H1 (cell line): ENCODE results near the gene MAPK14.

Experiments
- BACH1 ChIP-seq: IDR thresholded peaks from 2 replicates; pipeline ENCODE4 v1.6.1; 2012; ENCODE audit warnings: low read length, improper control_type of control experiment
- CHD2 ChIP-seq: IDR thresholded peaks from 2 replicates; pipeline ENCODE4 v1.6.1; 2012; ENCODE audit warnings: low read length, improper control_type of control experiment
- CTCF ChIP-seq, 3 experiments: IDR thresholded peaks; 1 replicate in 2 of 3; 2 replicates in 1 of 3; pipeline versions ENCODE4 v1.5.1 to v1.6.1; 2011; ENCODE audit warnings: low read length in 3 of 3, mild to moderate bottlenecking in 3 of 3, inconsistent platforms in 2 of 3, low read depth in 1 of 3, moderate library complexity in 1 of 3; ENCODE audit not compliant: insufficient read depth in 1 of 3; ENCODE audit errors: control extremely low read depth in 1 of 3
- EZH2 ChIP-seq: fragments of 200-600 bp; sonication (generic); IDR thresholded peaks from 2 replicates; pipeline ENCODE4 v1.7.1; 2012; ENCODE audit warnings: low read depth, mild to moderate bottlenecking, moderate library complexity, low read length, inconsistent platforms; ENCODE audit not compliant: severe bottlenecking
- GABPA ChIP-seq: IDR thresholded peaks from 2 replicates; pipeline ENCODE4 v1.6.1; 2011; ENCODE audit warnings: mild to moderate bottlenecking, low read length, moderate library complexity, borderline replicate concordance; ENCODE audit not compliant: insufficient read depth
- POLR2A ChIP-seq, 2 experiments: IDR thresholded peaks; 1 replicate in 1 of 2; 2 replicates in 1 of 2; pipeline ENCODE4 v1.6.1; 2011; ENCODE audit warnings: low read depth in 2 of 2, low read length in 2 of 2, mild to moderate bottlenecking in 2 of 2; ENCODE audit errors: control extremely low read depth in 1 of 2
- SP1 ChIP-seq: IDR thresholded peaks from 2 replicates; pipeline ENCODE4 v1.6.1; 2011; ENCODE audit warnings: low read depth, low read length
- SP4 ChIP-seq: IDR thresholded peaks from 2 replicates; pipeline ENCODE4 v1.6.1; 2012; ENCODE audit warnings: low read length, inconsistent platforms
- TF ChIP-seq, protein P1 (sequence below): IDR thresholded peaks from 2 replicates; pipeline ENCODE4 v1.6.1; 2011; ENCODE audit warnings: low read length, improper control_type of control experiment

DNA sequence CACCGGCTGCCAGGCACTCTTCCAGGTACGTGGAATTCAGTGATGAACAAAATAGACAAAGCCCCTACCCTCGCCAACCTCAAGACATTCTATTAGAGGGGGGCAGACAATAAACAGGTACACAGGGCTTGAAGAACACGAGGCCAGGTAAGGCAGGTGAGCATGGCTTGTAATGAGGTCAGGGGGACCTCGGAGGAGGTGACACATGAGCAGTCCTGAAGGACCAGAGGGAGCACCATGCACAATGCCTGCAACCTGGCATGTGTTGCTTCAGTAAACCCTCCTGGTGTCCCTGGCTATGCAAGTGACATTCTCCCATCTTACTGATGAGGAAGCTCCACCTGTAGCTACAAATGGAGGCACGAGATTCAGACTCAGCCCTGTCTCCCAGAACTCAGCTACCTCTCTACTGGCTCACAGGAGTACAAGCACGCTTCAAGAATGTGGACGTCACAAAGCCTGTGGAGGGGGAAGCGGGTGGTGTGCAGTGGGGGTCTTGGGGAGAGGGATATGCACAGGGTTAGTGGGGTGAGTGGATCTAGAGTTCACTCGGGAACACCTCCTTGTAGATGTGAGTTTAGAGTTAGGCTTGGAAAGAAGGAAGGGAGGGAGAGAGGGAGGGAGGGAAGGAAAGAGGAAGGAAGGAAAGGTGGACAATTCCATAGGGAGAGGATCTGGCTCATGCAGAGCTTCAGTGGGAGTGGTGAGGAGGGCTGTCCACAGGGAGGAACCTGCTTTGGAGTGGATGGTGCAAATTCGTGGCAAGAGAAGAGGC is 95.1 kb downstream of the MAPK14 start:
- TF ChIP-seq EZH2, result no peak
- no peak for TF ChIP-seq POLR2A (IDR thresholded peaks at IDR 0.05; ENCODE audit: control extremely low read depth in 1 of 2, low read depth in 2 of 2, low read length in 2 of 2)
- no peak for TF ChIP-seq SP4
- no peak for TF ChIP-seq CTCF (IDR thresholded peaks at IDR 0.05; ENCODE audit: control extremely low read depth in 1 of 3, insufficient read depth in 1 of 3, low read depth in 1 of 3, low read length in 3 of 3)
- TF ChIP-seq, protein P1, sequence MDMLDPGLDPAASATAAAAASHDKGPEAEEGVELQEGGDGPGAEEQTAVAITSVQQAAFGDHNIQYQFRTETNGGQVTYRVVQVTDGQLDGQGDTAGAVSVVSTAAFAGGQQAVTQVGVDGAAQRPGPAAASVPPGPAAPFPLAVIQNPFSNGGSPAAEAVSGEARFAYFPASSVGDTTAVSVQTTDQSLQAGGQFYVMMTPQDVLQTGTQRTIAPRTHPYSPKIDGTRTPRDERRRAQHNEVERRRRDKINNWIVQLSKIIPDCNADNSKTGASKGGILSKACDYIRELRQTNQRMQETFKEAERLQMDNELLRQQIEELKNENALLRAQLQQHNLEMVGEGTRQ, result no peak
- TF ChIP-seq SP1, result no peak
- no peak for TF ChIP-seq GABPA
- no peak for TF ChIP-seq BACH1
- TF ChIP-seq CHD2, result no peak
